HG03039 (cell line): ENCODE data around the gene CD8B2.
"Not testable (repeated sequence)": the region's sequence is repeated elsewhere in the genome, so short reads cannot be mapped to it uniquely, and the experiment has no call there.

Experiments
- ATAC-seq: cut with Tn5 transposase; IDR thresholded peaks from one replicate; pipeline ENCODE4 v1.9.1; 2021; ENCODE audit warnings: mild to moderate bottlenecking, moderate library complexity; ENCODE audit not compliant: unreplicated experiment

CD8B2 gene

GRCh38 chr2:106547164-106547903 is 60.2 kb downstream of the CD8B2 start:
- ATAC-seq, result no peak

- no peak for ATAC-seq
Measured at GRCh38 chr2:106551417-106552130, 64.4 kb downstream of the CD8B2 start.

- ATAC-seq, result no peak
Measured at GRCh38 chr2:106552921-106553320, 65.8 kb downstream of the CD8B2 start.

- ATAC-seq, result no peak
Measured at GRCh38 chr2:106553321-106553720, 66.2 kb downstream of the CD8B2 start.

- ATAC-seq, result no peak
Measured at GRCh38 chr2:106554411-106554810, 67.2 kb downstream of the CD8B2 start.

GRCh38 chr2:106555053-106555452 is 67.9 kb downstream of the CD8B2 start:
- no peak for ATAC-seq

- ATAC-seq, result not testable (repeated sequence)
Measured at GRCh38 chr2:106559786-106560185, 72.6 kb downstream of the CD8B2 start.

- no peak for ATAC-seq
Measured at GRCh38 chr2:106560773-106561172, 73.6 kb downstream of the CD8B2 start.

- ATAC-seq, result no peak
Measured at GRCh38 chr2:106561356-106561755, 74.2 kb downstream of the CD8B2 start.

GRCh38 chr2:106561803-106562202 is 74.6 kb downstream of the CD8B2 start:
- ATAC-seq, result no peak

- ATAC-seq, result no peak
Measured at GRCh38 chr2:106562268-106563186, 75.4 kb downstream of the CD8B2 start.

GRCh38 chr2:106563195-106563594 is 76.0 kb downstream of the CD8B2 start:
- ATAC-seq, result no peak

- no peak for ATAC-seq
Measured at GRCh38 chr2:106565599-106565998, 78.4 kb downstream of the CD8B2 start.

GRCh38 chr2:106566050-106566449 is 78.9 kb downstream of the CD8B2 start:
- ATAC-seq, result no peak

- ATAC-seq, result not testable (repeated sequence)
Measured at GRCh38 chr2:106566484-106566883, 79.3 kb downstream of the CD8B2 start.

- no peak for ATAC-seq
Measured at GRCh38 chr2:106570316-106570715, 83.2 kb downstream of the CD8B2 start.
